Heart right ventricle (tissue), 16 donors: ENCODE data around the gene TRAK1. TPM values are rescaled to one million over a fixed set of nuclear protein-coding genes. Genes with fewer than 3 reads are reported as not detected.

Source experiments
- ATAC-seq, 8 donors: fragments of 200-7000 bp; cut with Tn5 transposase; one replicate each; pipeline ENCODE4 v1.9.1; 2020; ENCODE audit warnings: mild to moderate bottlenecking in 8 of 8, moderate library complexity in 8 of 8, moderate number of reproducible peaks in 1 of 8
- DNase-seq, 2 donors: peaks; one replicate each; pipeline ENCODE4 v3.0.0-alpha.2; 2020
- H3K27ac ChIP-seq, 10 donors: fragments of 200-600 bp; sonication (generic) in 2 of 10; one replicate each; pipeline versions ENCODE4 v1.5.0 to v1.8.0; 2020 to 2022; ENCODE audit warnings: mild to moderate bottlenecking in 3 of 10
- H3K27me3 ChIP-seq, 7 donors: fragments of 200-600 bp; one replicate each; pipeline ENCODE4 v1.8.0; 2021 to 2022; ENCODE audit warnings: mild to moderate bottlenecking in 2 of 7
- H3K36me3 ChIP-seq, 9 donors: fragments of 200-600 bp; sonication (generic) in 1 of 9; one replicate each; pipeline versions ENCODE4 v1.5.0 to v1.8.0; 2020 to 2022; ENCODE audit warnings: mild to moderate bottlenecking in 2 of 9
- H3K4me1 ChIP-seq, 9 donors: fragments of 200-600 bp; sonication (generic) in 1 of 9; one replicate each; pipeline versions ENCODE4 v1.5.0 to v1.8.0; 2020 to 2022; ENCODE audit warnings: mild to moderate bottlenecking in 4 of 9
- H3K4me3 ChIP-seq, 10 donors: fragments of 200-600 bp; sonication (generic) in 2 of 10; one replicate each; pipeline versions ENCODE4 v1.5.0 to v1.8.0; 2020 to 2022; ENCODE audit warnings: mild to moderate bottlenecking in 7 of 10, moderate library complexity in 2 of 10
- H3K9me3 ChIP-seq, 11 donors: fragments of 200-600 bp in 10 of 11; sonication (generic) in 2 of 11; one replicate each; pipeline versions ENCODE4 v1.5.0 to v1.8.0; 2013 to 2022; ENCODE audit warnings: mild to moderate bottlenecking in 2 of 11, control low read depth in 1 of 11, moderate library complexity in 1 of 11
- CTCF ChIP-seq, 9 donors: fragments of 200-600 bp; sonication (generic) in 2 of 9; IDR thresholded peaks; one replicate each; pipeline versions ENCODE4 v1.5.0 to v1.8.0; 2021 to 2022; ENCODE audit warnings: antibody characterized with exemption in 9 of 9, mild to moderate bottlenecking in 5 of 9, moderate library complexity in 1 of 9
- whole genome bisulfite sequencing, 2 donors: extraction: QIAGEN DNeasy Blood & Tissue Kit; methylation state at CpG; one replicate each; pipeline ENCODE4 v1.1.7; 2013; ENCODE audit warnings: inconsistent platforms in 1 of 2; 5-methylcytosine and 5-hydroxymethylcytosine counted together
- intact Hi-C, 10 donors: fragments of 100-400 bp; cut with DNase I; formaldehyde crosslinking; loops; one replicate each; pipeline versions ENCODE4 v1.11.1 to v1.14.2; 2022
- polyA plus RNA-seq, 2 donors: library from polyadenylated mRNA; stranded (reverse); fragments of 200-250 nt; gene quantifications; one replicate each; pipeline ENCODE4 v1.2.3, GENCODE V29; 2013
- total RNA-seq, 10 donors: library from RNA; stranded (reverse); fragmentation: NEBNext Ultra II Directional in 3 of 10; extraction: Animal tissue kit (Norgen Biotek cat#: 25700) in 3 of 10; gene quantifications; one replicate each; pipeline versions ENCODE4 v1.2.1 to v1.2.4, GENCODE V29; 2021 to 2023
- donor health status: Arrhythmogenic right ventricular cardiomyopathy.
- donor health status: ischemic (EF 13 %, LVEDD 7.1; RV severe dilation, severe dysfunction).
- donor health status: healthy with polysubstance abuse.
- donor health status: DM: no; HTN: yes; CAD: no.
- donor health status: DM: no; HTN: no; CAD: no.
- donor health status: ischemic (EF 25% LVEDD 6.9; RV normal size, moderate dysfunction).
- donor health status: ischemic (EF 25% LVEDD 5.7; RV mildly dilated, moderate dysfunction).
- donor health status: healthy.
- donor health status: DM: yes; HTN: yes; CAD: no.
- donor health status: Ischemic cardiomyopathy.
- donor health status: ischemic (EF 35%, LVEDD 5.7; RV mildly dilated, moderate dysfunction).
- donor health status: nonischemic (EF 11% LVEDD 7.7; RV severe dilation, severe dysfunction).
- donor health status: DM: yes; HTN: yes; CAD: no.
- donor health status: PGD.
- donor health status: ischemic (EF 29% LVEDD 5.4; RV normal size, mild dysfunction).
- donor health status: nonischemic (EF 23%, LVEDD 6.1; RV moderate dilation, normal function).

Gene TRAK1
- total and polyA plus RNA-seq, 12 donors, result 35.5 to 423 (median 303) TPM

GRCh38 chr3:42250761-42251160 lies 159.6 kb downstream of the TRAK1 start:
- no peaks in the 10 kb centered on the region for H3K36me3 ChIP-seq
- WGBS, 2 donors, result 88 to 100% methylated on average over 1 of the region's 1 CpG
- ATAC-seq (no peak), DNase-seq (no peak)
- H3K27ac ChIP-seq, result no peak overlapping the region
- peaks cover 0 to 33% (median 17%) of the 10 kb centered on the region in 7 donors for H3K27me3 ChIP-seq
- peaks cover 0 to 7% (median 0%) of the 10 kb centered on the region in 9 donors for H3K4me1 ChIP-seq
- no peak for TF ChIP-seq CTCF (IDR thresholded peaks at IDR 0.05)
- H3K9me3 ChIP-seq, result no peaks in the 10 kb centered on the region
- H3K4me3 ChIP-seq, result no peak overlapping the region
- intact Hi-C loops, result loop anchor here in 1 of 10 donors (10.0 kb wide), 1 partner anchor 284 kb away; no protein-coding TSS in a partner anchor

GRCh38 chr3:42254566-42254965 lies 163.4 kb downstream of the TRAK1 start:
- ATAC-seq (no peak), DNase-seq (no peak)
- Histone ChIP-seq H3K36me3 (no peaks in the 10 kb centered on the region), H3K27me3 (peaks cover 0 to 41% (median 21%) of the 10 kb centered on the region in 7 donors), H3K4me1 (no peaks in the 10 kb centered on the region), H3K4me3 (no peak overlapping the region), H3K27ac (no peak overlapping the region), H3K9me3 (no peaks in the 10 kb centered on the region)
- no peak for TF ChIP-seq CTCF (IDR thresholded peaks at IDR 0.05)
- intact Hi-C loops, result loop anchor here in 1 of 10 donors (10.0 kb wide), 1 partner anchor 280 kb away; no protein-coding TSS in a partner anchor
- 58 to 61% methylated on average over 3 of the region's 3 CpGs for WGBS, 2 donors

- intact Hi-C loops, result loop anchor here in 2 of 10 donors (5.0 to 10.0 kb wide), 2 partner anchors 181 to 279 kb away; no protein-coding TSS in a partner anchor
Observed at GRCh38 chr3:42256135-42256819, 165.1 kb downstream of the TRAK1 start.

GRCh38 chr3:42257007-42257406 lies 165.8 kb downstream of the TRAK1 start:
- no peak for DNase-seq
- Histone ChIP-seq H3K4me1 (no peaks in the 10 kb centered on the region), H3K27ac (no peak overlapping the region), H3K27me3 (peaks cover 0 to 66% (median 42%) of the 10 kb centered on the region in 7 donors), H3K9me3 (no peaks in the 10 kb centered on the region), H3K36me3 (no peaks in the 10 kb centered on the region), H3K4me3 (no peak overlapping the region)
- ATAC-seq, result no peak
- intact Hi-C loops, result loop anchor here in 2 of 10 donors (5.0 to 10.0 kb wide), 2 partner anchors 180 to 278 kb away; no protein-coding TSS in a partner anchor
- 52 to 55% methylated on average over 7 of the region's 7 CpGs for WGBS, 2 donors
- no peak for TF ChIP-seq CTCF (IDR thresholded peaks at IDR 0.05)

More at GRCh38 chr3:42256135-42256819, 165.1 kb downstream of the TRAK1 start:
- DNase-seq, result no peak
- no peak overlapping the region for H3K27ac ChIP-seq
- peaks cover 0 to 58% (median 35%) of the 10 kb centered on the region in 7 donors for H3K27me3 ChIP-seq
- no peaks in the 10 kb centered on the region for H3K4me1 ChIP-seq
- H3K9me3 ChIP-seq, result no peaks in the 10 kb centered on the region
- ATAC-seq, result no peak
- no peaks in the 10 kb centered on the region for H3K36me3 ChIP-seq
- no peak for TF ChIP-seq CTCF (IDR thresholded peaks at IDR 0.05)
- no peak overlapping the region for H3K4me3 ChIP-seq
- WGBS, 2 donors, result 95 to 100% methylated on average over 1 of the region's 1 CpG
